ENCODE data around the gene CASTOR1.

Gene CASTOR1

GRCh38 chr22:30321461-30321860 is 32.2 kb upstream of the CASTOR1 start:
- no peak overlapping the region for H3K27ac ChIP-seq
- DNase-seq (ENCODE audit: low read depth, low spot score), result no peak

- no peak overlapping the region for H3K27ac ChIP-seq
- no peak for DNase-seq (ENCODE audit: low read depth, low spot score)
These were observed 30.8 kb upstream of the CASTOR1 start for GRCh38 chr22:30320021-30320556.

- no peak for DNase-seq (ENCODE audit: low read depth, low spot score)
These were observed 29.6 kb upstream of the CASTOR1 start for GRCh38 chr22:30318799-30319419.

GRCh38 chr22:30317778-30318177 is 28.5 kb upstream of the CASTOR1 start:
- no peak overlapping the region for H3K27ac ChIP-seq

More at GRCh38 chr22:30318799-30319419, 29.6 kb upstream of the CASTOR1 start:
- no peak overlapping the region for H3K27ac ChIP-seq

GRCh38 chr22:30315962-30316576 is 26.8 kb upstream of the CASTOR1 start:
- DNase-seq (ENCODE audit: low read depth, low spot score), result no peak
- H3K27ac ChIP-seq, result no peak overlapping the region

More at GRCh38 chr22:30317778-30318177, 28.5 kb upstream of the CASTOR1 start:
- no peak for DNase-seq (ENCODE audit: low read depth, low spot score)

GRCh38 chr22:30314915-30315314 is 25.6 kb upstream of the CASTOR1 start:
- no peak for DNase-seq (ENCODE audit: low read depth, low spot score)

GRCh38 chr22:30313527-30314363 is 24.4 kb upstream of the CASTOR1 start:
- peak overlapping the region; percentile 65 for H3K27ac ChIP-seq
- DNase-seq (ENCODE audit: low read depth, low spot score), result no peak

More at GRCh38 chr22:30314915-30315314, 25.6 kb upstream of the CASTOR1 start:
- H3K27ac ChIP-seq, result peak overlapping the region; percentile 65

GRCh38 chr22:30312053-30312452 is 22.7 kb upstream of the CASTOR1 start:
- H3K27ac ChIP-seq, result peak overlapping the region; percentile 65
- DNase-seq (ENCODE audit: low read depth, low spot score), result peak; percentile 85

GRCh38 chr22:30310881-30311771 is 21.8 kb upstream of the CASTOR1 start:
- peak overlapping the region; percentile 65 for H3K27ac ChIP-seq
- DNase-seq (ENCODE audit: low read depth, low spot score), result no peak

GRCh38 chr22:30309951-30310741 is 20.8 kb upstream of the CASTOR1 start:
- peak overlapping the region; percentile 65 for H3K27ac ChIP-seq

GRCh38 chr22:30308518-30309230 is 19.4 kb upstream of the CASTOR1 start:
- H3K27ac ChIP-seq, result peak overlapping the region; percentile 65
- DNase-seq (ENCODE audit: low read depth, low spot score), result no peak

More at GRCh38 chr22:30309951-30310741, 20.8 kb upstream of the CASTOR1 start:
- DNase-seq (ENCODE audit: low read depth, low spot score), result peak; percentile 62

GRCh38 chr22:30308093-30308492 is 18.8 kb upstream of the CASTOR1 start:
- DNase-seq (ENCODE audit: low read depth, low spot score), result no peak
- peak overlapping the region; percentile 65 for H3K27ac ChIP-seq

GRCh38 chr22:30307041-30307574 is 17.8 kb upstream of the CASTOR1 start:
- no peak for DNase-seq (ENCODE audit: low read depth, low spot score)
- H3K27ac ChIP-seq, result peak overlapping the region; percentile 86

GRCh38 chr22:30306627-30307011 is 17.3 kb upstream of the CASTOR1 start:
- H3K27ac ChIP-seq, result peak overlapping the region; percentile 86
- no peak for DNase-seq (ENCODE audit: low read depth, low spot score)

GRCh38 chr22:30305906-30306626 is 16.8 kb upstream of the CASTOR1 start:
- H3K27ac ChIP-seq, result peak overlapping the region; percentile 86
- DNase-seq (ENCODE audit: low read depth, low spot score), result no peak

GRCh38 chr22:30305519-30305905 is 16.2 kb upstream of the CASTOR1 start:
- no peak for DNase-seq (ENCODE audit: low read depth, low spot score)
- H3K27ac ChIP-seq, result peak overlapping the region; percentile 86

GRCh38 chr22:30304495-30305244 is 15.4 kb upstream of the CASTOR1 start:
- no peak for DNase-seq (ENCODE audit: low read depth, low spot score)
- H3K27ac ChIP-seq, result peak overlapping the region; percentile 86

Data from epithelial cell of prostate (primary cell).